Measurements from ENCODE around the gene DMGDH.

DMGDH gene

GRCh38 chr5:79075646-79076426, 6.4 kb upstream of the DMGDH start:
- no peak overlapping the region for H3K4me3 ChIP-seq (ENCODE audit: severe bottlenecking)
- H3K36me3 ChIP-seq (ENCODE audit: low read depth), result no peaks in the 10 kb centered on the region
- H3K27me3 ChIP-seq (ENCODE audit: insufficient read depth, poor library complexity, severe bottlenecking), result no peaks in the 10 kb centered on the region
- no peak for TF ChIP-seq CTCF (IDR thresholded peaks at IDR 0.05; ENCODE audit: poor library complexity, severe bottlenecking)
- DNase-seq (ENCODE audit: low spot score) (no peak), ATAC-seq (ENCODE audit: low read depth) (no peak)
- H3K4me1 ChIP-seq (ENCODE audit: insufficient read depth, poor library complexity, severe bottlenecking), result no peaks in the 10 kb centered on the region
- H3K27ac ChIP-seq (ENCODE audit: poor library complexity, severe bottlenecking), result no peak overlapping the region
- no peaks in the 10 kb centered on the region for H3K9me3 ChIP-seq (ENCODE audit: severe bottlenecking)

GRCh38 chr5:79074641-79075040, 5.2 kb upstream of the DMGDH start:
- TF ChIP-seq CTCF (IDR thresholded peaks at IDR 0.05; ENCODE audit: poor library complexity, severe bottlenecking), result no peak
- ATAC-seq (ENCODE audit: low read depth) (peak; percentile 92), DNase-seq (ENCODE audit: low spot score) (no peak)
- Histone ChIP-seq H3K36me3 (ENCODE audit: low read depth) (no peaks in the 10 kb centered on the region), H3K27me3 (ENCODE audit: insufficient read depth, poor library complexity, severe bottlenecking) (no peaks in the 10 kb centered on the region), H3K4me3 (ENCODE audit: severe bottlenecking) (no peak overlapping the region), H3K9me3 (ENCODE audit: severe bottlenecking) (no peaks in the 10 kb centered on the region), H3K27ac (ENCODE audit: poor library complexity, severe bottlenecking) (peak overlapping the region; percentile 20), H3K4me1 (ENCODE audit: insufficient read depth, poor library complexity, severe bottlenecking) (no peaks in the 10 kb centered on the region)

GRCh38 chr5:79070350-79070667, 835 bp upstream of the DMGDH start:
- ATAC-seq (ENCODE audit: low read depth) (no peak), DNase-seq (ENCODE audit: low spot score) (no peak)
- Histone ChIP-seq H3K4me1 (ENCODE audit: insufficient read depth, poor library complexity, severe bottlenecking) (no peaks in the 10 kb centered on the region), H3K9me3 (ENCODE audit: severe bottlenecking) (no peaks in the 10 kb centered on the region), H3K4me3 (ENCODE audit: severe bottlenecking) (no peak overlapping the region), H3K27ac (ENCODE audit: poor library complexity, severe bottlenecking) (no peak overlapping the region), H3K27me3 (ENCODE audit: insufficient read depth, poor library complexity, severe bottlenecking) (no peaks in the 10 kb centered on the region), H3K36me3 (ENCODE audit: low read depth) (no peaks in the 10 kb centered on the region)
- TF ChIP-seq CTCF (IDR thresholded peaks at IDR 0.05; ENCODE audit: poor library complexity, severe bottlenecking), result no peak

GRCh38 chr5:79062436-79062835, 7.0 kb downstream of the DMGDH start:
- ATAC-seq (ENCODE audit: low read depth), result 0 out of 3 replicates have a peak, but pooled peaks have one; percentile 27
- Histone ChIP-seq H3K4me3 (ENCODE audit: severe bottlenecking) (no peak overlapping the region), H3K9me3 (ENCODE audit: severe bottlenecking) (no peaks in the 10 kb centered on the region), H3K4me1 (ENCODE audit: insufficient read depth, poor library complexity, severe bottlenecking) (no peaks in the 10 kb centered on the region), H3K27me3 (ENCODE audit: insufficient read depth, poor library complexity, severe bottlenecking) (no peaks in the 10 kb centered on the region), H3K36me3 (ENCODE audit: low read depth) (no peaks in the 10 kb centered on the region), H3K27ac (ENCODE audit: poor library complexity, severe bottlenecking) (no peak overlapping the region)
- no peak for TF ChIP-seq CTCF (IDR thresholded peaks at IDR 0.05; ENCODE audit: poor library complexity, severe bottlenecking)
- no peak for DNase-seq (ENCODE audit: low spot score)

GRCh38 chr5:79059674-79060073, 9.8 kb downstream of the DMGDH start:
- no peak for ATAC-seq (ENCODE audit: low read depth)
- TF ChIP-seq CTCF (IDR thresholded peaks at IDR 0.05; ENCODE audit: poor library complexity, severe bottlenecking), result no peak
- no peaks in the 10 kb centered on the region for H3K4me1 ChIP-seq (ENCODE audit: insufficient read depth, poor library complexity, severe bottlenecking)
- H3K27ac ChIP-seq (ENCODE audit: poor library complexity, severe bottlenecking), result no peak overlapping the region
- no peak overlapping the region for H3K4me3 ChIP-seq (ENCODE audit: severe bottlenecking)
- H3K36me3 ChIP-seq (ENCODE audit: low read depth), result no peaks in the 10 kb centered on the region
- no peaks in the 10 kb centered on the region for H3K27me3 ChIP-seq (ENCODE audit: insufficient read depth, poor library complexity, severe bottlenecking)
- DNase-seq (ENCODE audit: low spot score), result no peak
- no peaks in the 10 kb centered on the region for H3K9me3 ChIP-seq (ENCODE audit: severe bottlenecking)
